HG02759 (cell line): ENCODE measurements around the gene TWIST2.

Experiments
- ATAC-seq: cut with Tn5 transposase; IDR thresholded peaks from one replicate; pipeline ENCODE4 v1.9.1; 2021; ENCODE audit warnings: mild to moderate bottlenecking, moderate library complexity; ENCODE audit not compliant: unreplicated experiment

Gene TWIST2

DNA sequence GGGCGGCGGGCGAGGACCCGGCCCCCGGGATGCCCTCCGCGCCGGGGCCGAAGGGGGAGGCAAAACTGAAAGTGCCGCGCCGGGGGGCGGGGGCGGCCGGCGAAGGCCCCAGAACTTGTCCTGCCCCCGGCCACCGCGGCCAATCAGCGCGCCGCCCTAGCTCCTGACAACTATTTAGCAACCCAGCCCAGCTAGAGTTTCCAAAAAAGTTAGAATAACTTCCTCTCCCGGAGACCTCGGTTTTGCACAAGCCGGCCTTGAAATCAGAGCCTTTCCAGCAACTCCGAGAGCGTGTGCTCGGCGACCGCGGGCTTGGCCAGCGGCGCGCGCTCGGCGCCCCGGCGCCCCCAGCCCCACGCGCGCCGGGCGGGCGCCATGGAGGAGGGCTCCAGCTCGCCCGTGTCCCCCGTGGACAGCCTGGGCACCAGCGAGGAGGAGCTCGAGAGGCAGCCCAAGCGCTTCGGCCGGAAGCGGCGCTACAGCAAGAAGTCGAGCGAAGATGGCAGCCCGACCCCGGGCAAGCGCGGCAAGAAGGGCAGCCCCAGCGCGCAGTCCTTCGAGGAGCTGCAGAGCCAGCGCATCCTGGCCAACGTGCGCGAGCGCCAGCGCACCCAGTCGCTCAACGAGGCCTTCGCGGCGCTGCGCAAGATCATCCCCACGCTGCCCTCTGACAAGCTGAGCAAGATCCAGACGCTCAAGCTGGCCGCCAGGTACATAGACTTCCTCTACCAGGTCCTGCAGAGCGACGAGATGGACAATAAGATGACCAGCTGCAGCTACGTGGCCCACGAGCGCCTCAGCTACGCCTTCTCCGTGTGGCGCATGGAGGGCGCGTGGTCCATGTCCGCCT lies at the start of gene TWIST2:
Gene TWIST2 (plus strand): TSS at position 245 of the 850 bp plus-strand sequence. CDS start 131 bp downstream, at position 376.
- no peak for ATAC-seq

GRCh38 chr2:238801791-238802190 lies 46.1 kb upstream of the TWIST2 start:
- ATAC-seq = no peak

DNA sequence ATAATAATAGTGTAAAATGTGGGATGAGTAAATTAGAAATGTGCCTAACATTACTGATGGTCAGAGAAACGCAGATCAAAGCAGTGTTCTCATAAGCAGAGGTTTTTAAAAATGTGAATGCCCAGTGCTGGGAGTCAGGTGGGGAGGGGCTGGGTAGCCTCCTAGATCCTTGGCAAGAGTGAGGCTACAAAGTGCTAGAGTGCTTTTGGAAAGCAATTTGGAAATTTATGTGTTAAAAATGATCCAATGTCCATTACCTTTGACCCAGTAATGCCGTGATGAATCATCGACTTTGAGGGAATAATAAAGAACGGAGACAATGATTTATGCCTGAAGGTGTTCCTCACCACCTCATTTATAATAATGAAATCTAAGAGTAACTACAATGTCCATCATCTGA lies 44.9 kb upstream of the TWIST2 start:
- ATAC-seq = no peak

- ATAC-seq = no peak
Observed at GRCh38 chr2:238803996-238804870, 43.7 kb upstream of the TWIST2 start.

DNA sequence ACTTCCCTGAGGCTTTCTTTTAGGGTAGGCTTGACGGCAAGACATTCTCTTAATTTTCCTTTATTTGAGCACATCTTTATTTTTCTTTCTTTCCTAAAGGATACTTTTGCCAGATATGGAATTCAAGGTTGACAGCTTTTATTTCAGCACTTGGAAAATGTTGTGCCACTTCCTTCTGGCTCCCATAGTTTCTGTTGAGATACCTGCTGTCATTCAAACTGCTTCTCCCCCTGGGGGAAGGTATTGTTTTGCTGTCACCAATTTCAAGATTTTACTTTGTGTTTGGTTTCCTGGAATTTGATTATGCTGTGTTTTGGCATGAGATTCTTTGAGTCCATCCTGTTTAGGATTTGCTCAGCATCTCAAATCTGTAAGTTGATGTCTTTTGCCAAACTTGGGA lies 39.1 kb upstream of the TWIST2 start:
- no peak for ATAC-seq

GRCh38 chr2:238810321-238810720 lies 37.6 kb upstream of the TWIST2 start:
- ATAC-seq = no peak

GRCh38 chr2:238811293-238811692 lies 36.6 kb upstream of the TWIST2 start:
- ATAC-seq = no peak

DNA sequence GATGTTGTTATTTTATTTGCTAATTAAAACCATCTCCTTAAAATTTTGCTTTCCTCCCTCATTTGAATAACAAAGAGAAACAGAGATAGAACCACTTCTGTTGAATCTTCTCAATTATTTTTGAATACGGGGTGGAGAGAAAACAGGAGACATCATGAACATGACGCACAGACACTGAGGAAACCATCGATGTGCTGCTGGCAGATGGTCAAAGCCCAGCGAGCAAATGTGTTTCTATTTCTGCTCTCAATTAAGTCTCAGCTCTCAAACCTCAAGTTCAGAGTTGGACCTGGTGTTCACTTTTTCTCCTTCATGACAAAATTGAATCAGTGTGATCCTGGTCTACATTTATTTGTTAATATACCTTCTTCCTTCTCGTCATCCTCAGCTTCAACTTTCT lies 36.1 kb upstream of the TWIST2 start:
- no peak for ATAC-seq

GRCh38 chr2:238813109-238813508 lies 34.8 kb upstream of the TWIST2 start:
- no peak for ATAC-seq

- ATAC-seq = no peak
Observed at GRCh38 chr2:238814815-238815214, 33.1 kb upstream of the TWIST2 start.

DNA sequence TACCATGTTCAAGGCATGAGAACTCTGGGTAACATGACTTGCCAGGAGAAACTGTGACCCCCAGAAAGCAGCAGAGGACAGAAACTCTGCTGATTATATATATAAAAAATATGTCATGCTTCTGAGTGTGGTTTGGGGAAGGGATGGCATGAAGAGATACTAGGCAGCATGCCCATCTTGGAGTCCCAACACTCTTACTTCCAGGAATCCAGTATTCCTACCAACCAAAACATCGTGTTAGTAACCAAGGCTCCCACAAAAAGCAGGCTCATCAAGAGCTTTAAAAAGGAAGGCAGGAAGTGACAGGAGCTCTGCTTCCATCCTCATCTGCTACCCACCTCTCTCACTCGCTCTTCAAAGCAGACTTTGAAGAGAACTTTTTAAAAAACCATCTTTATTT lies 31.6 kb upstream of the TWIST2 start:
- no peak for ATAC-seq

DNA sequence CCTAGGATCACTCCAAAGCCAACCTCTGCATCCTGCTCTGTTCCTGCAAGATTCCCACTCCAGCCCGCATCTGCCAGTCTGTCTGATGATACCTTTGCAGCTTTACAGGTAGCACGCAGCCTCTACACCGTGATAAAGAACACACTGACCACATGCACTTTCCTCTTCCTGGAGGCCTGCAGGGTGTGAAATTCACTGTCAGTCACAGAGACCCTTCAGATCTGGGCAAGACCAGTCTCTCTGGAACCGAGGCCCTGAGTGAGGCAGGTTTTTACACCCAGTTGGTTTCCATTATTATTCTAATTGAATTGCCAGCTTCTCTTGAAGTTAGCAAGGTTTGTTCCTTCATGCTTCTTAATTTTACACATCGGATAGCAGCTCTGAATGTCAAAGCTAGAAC lies 30.5 kb upstream of the TWIST2 start:
- no peak for ATAC-seq

- no peak for ATAC-seq
Observed at GRCh38 chr2:238817891-238818290, 30.0 kb upstream of the TWIST2 start.

GRCh38 chr2:238818561-238818960 lies 29.3 kb upstream of the TWIST2 start:
- ATAC-seq = no peak

- ATAC-seq = no peak
Observed at GRCh38 chr2:238820197-238820596, 27.7 kb upstream of the TWIST2 start.

- no peak for ATAC-seq
Observed at GRCh38 chr2:238820916-238821315, 27.0 kb upstream of the TWIST2 start.

GRCh38 chr2:238821391-238821790 lies 26.5 kb upstream of the TWIST2 start:
- no peak for ATAC-seq

DNA sequence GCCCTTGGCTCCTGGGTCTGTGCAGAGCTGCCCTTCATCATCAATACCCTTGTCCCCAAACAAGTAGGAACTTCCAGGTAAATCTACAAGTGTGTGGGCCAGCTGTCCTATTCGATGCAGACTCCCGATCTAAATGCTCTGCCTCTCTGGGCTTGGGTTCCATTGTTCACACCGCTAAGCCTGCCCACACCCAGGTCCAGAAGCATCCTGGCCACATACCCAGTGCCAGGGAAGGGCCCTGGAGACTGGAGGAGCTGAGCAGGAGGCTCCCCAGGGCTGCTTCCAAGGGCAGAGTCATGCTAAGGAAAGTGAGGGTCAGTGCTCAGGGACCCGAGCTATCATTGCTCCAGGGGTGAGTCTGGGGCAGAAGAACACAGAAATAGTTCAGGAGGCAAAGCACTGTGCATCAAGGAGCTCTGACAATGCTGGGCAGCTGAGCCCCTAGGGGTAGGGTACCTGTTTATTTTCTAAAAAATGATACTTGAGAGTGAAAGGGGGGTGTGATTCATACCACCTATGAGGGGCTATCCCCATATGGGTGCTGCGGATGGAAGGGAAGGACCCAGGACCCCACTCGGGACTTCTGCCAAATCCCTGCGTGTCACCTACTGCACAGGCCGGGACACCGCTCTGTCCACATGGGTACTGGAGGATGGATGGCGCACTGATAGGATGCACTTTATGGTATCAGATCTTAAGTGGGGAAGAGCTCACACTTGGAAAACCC lies 25.8 kb upstream of the TWIST2 start:
- no peak for ATAC-seq

DNA sequence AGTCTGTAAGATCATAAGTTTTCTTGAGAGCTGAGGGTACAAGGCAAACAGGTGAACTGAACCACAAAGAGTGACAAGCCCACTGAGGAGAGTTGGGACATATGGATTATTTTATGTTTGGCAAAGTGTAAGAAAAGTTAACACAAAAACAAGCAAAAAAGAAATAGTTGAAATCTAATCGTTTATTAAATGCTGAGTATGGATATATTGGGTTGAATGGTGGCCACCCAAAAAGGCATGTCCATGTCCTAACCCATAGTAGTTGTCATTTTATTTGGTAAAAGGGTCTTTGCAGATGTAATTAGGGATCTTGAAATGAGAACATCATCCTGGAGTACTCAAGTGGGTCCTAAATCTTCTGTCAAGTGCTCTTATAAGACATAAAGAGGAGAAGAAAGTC lies 24.9 kb upstream of the TWIST2 start:
- ATAC-seq = no peak

DNA sequence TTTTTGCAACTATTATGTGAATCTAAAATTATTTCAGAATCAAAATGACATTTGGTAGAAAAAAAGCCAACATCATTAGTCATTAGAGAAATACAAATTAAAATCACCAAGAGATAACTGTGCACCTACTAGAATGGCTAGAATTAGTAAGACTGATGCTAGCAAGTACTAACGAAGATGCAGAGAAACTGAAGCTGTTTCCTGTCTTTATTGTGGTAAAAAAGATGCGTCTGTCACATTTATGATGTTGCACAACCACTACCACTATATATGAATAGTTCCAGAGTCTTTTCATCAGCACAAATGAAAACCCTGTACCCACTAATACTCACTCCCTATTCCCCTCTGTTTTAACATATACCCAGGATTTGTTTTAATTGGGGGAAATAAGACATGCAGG lies 16.7 kb upstream of the TWIST2 start:
- no peak for ATAC-seq

GRCh38 chr2:238834982-238835381 lies 12.9 kb upstream of the TWIST2 start:
- no peak for ATAC-seq
